GM12892 (cell line): Measurements from ENCODE around the gene LPIN1.
"Not testable (repeated sequence)": the region's sequence is repeated elsewhere in the genome, so short reads cannot be mapped to it uniquely, and the experiment has no call there.

ENCODE experiments used
- DNase-seq: peaks from one replicate; pipeline ENCODE4 v3.0.0; 2011; ENCODE audit not compliant: insufficient read length
- FAIRE-seq: peaks from 2 replicates; lab custom pipeline; 2011; peaks lifted over from hg19 to GRCh38; lab: Jason Lieb, UNC
- POLR2A ChIP-seq: IDR thresholded peaks from 2 replicates; pipeline ENCODE4 v1.6.1; 2011; ENCODE audit warnings: low read depth, low read length, control low read depth
- POLR2AphosphoS5 ChIP-seq: IDR thresholded peaks from 2 replicates; pipeline ENCODE4 v1.6.1; 2011; ENCODE audit warnings: low read depth, low read length, control low read depth
- TAF1 ChIP-seq: IDR thresholded peaks from 2 replicates; pipeline ENCODE4 v1.6.1; 2011; ENCODE audit warnings: low read depth, mild to moderate bottlenecking, control low read depth, low read length, borderline replicate concordance

LPIN1 gene

GRCh38 chr2:11748861-11749645 lies 2.6 kb downstream of the LPIN1 start:
- FAIRE-seq (no peak), DNase-seq (no peak)
- no peak for TF ChIP-seq POLR2AphosphoS5
- no peak for TF ChIP-seq TAF1
- TF ChIP-seq POLR2A: no peak

DNA sequence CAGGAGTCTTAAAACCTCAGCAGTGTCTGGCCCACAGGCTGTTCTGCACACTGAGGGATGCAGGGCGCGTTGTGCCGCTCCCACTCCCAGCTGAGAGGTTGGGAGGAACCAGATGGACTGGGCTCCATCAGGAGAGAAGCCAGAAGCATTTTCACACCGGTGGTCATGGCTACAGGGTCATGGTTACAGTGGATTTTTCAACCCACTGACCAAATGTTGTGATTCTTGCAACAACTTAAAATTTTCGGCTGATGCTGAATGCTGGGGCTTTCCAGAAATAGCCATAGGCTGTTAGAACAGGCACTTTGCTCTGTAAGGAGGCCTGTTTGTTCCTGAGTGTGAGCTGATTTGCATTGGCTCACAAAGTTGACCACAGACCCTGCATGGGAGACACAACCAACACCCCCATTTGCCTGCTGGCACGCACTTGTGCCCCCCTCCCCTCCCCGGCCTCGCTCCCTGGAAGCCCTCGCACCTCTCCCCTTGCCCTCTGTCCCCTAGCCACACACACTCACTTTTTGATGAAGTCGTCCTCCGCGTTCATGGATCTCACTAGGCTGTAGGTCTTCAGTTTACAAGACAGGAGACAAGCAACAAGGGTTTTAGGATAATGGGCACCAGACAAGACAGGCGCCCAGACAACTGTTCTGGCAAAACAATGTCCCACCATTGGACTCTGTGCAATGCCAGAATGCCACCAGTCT lies 3.4 kb downstream of the LPIN1 start:
- no peak for DNase-seq
- peak; percentile 14 for FAIRE-seq
- 0 out of 2 replicates have a peak, but pooled peaks have one; percentile 5 for TF ChIP-seq POLR2A
- no peak for TF ChIP-seq POLR2AphosphoS5
- TF ChIP-seq TAF1: no peak

DNA sequence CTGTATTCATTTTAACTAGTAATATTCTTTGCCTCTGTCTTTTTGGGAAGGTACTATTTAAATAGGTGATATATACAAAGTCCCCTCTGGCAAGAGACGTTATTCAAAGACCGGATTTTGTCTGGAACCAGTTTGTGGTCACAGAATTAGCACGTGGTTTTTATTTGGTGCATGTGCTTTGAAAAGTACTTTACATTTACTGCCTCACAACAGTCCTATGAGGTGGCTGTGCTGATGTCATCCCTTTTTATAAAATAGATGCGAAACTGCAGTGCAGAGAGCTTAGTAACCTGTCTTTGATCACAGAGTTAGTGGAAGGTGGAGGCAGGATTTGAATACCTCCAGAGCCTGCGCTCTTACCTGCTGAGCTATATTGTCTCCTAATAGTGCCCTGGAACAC lies 4.0 kb downstream of the LPIN1 start:
- peak; percentile 50 for FAIRE-seq
- DNase-seq: no peak
- TF ChIP-seq TAF1: no peak
- no peak for TF ChIP-seq POLR2AphosphoS5
- no peak for TF ChIP-seq POLR2A

DNA sequence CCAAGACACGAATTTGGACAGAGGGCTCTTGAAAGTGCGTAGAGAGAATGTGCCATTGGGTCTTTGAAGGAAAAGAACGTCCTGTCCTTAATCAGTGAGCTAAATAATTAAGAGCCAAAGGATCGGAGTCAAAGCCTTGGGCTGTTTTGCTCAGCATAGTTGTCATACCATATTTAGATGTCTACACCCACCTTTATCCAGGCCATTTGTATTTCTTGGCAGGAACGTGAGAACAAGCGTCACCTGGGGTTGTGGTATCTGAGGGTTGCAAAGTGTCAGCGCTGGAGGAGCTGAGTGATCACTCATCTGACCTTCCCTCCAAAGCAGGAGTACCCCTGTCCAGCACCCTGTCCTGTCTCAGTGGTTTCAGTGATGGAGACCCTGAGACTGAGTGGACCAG lies 4.5 kb downstream of the LPIN1 start:
- FAIRE-seq: no peak
- DNase-seq: no peak
- TF ChIP-seq TAF1 (no peak), POLR2AphosphoS5 (no peak), POLR2A (no peak)

DNA sequence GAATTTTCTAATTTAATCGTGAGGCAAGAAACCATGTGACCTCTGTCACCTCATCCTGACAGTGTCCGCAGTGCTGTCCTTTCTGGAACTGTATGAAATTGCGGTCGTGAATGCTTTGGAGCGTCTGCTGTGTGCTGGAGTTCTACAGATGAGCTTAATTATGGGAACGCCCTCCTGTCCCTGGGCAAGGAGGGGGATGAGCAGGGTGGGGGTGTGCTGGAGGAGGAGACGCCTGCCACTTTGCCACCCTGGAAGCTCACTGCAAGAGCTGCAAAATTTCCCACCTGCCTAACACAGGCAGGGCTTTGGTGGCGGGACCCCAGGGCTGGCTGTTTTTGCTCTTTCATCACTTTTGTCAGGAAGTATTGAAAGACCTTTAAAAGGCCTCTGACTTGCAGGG lies 6.5 kb downstream of the LPIN1 start:
- no peak for FAIRE-seq
- DNase-seq: no peak
- no peak for TF ChIP-seq POLR2AphosphoS5
- no peak for TF ChIP-seq POLR2A
- TF ChIP-seq TAF1: no peak

DNA sequence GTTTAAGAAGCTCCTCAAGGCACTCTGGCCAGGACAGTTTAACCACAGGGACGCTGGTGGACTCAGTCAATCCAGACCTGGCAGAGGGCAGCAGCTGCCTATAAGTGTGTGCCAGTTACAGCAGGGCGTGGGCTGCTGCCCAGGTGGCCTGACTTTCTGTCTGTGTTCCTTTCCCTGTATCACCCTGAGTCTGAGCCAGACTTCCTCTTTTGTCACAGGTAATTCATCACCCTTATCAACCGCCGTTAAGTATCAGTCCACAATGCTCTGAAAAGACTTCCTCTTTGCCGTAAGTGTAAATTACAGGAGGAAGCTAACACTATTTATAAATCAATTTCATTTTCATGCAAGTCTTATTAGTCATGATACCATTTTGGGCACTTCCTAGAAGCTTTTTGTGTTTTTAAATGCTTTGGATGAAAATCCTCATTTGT lies 7.0 kb downstream of the LPIN1 start:
- DNase-seq: peak; percentile 43
- TF ChIP-seq POLR2AphosphoS5 (0 out of 2 replicates have a peak, but pooled peaks have one; percentile 39), TAF1 (no peak), POLR2A (no peak)

GRCh38 chr2:11753886-11754699 lies 7.7 kb downstream of the LPIN1 start:
- FAIRE-seq (peak; percentile 77), DNase-seq (no peak)
- 0 out of 2 replicates have a peak, but pooled peaks have one; percentile 10 for TF ChIP-seq TAF1
- TF ChIP-seq POLR2A: 0 out of 2 replicates have a peak, but pooled peaks have one; percentile 46
- TF ChIP-seq POLR2AphosphoS5: no peak

More for the DNA sequence above, 7.0 kb downstream of the LPIN1 start:
- no peak for FAIRE-seq

GRCh38 chr2:11754700-11755015 lies 8.2 kb downstream of the LPIN1 start:
- no peak for DNase-seq
- no peak for TF ChIP-seq POLR2A
- no peak for TF ChIP-seq TAF1
- TF ChIP-seq POLR2AphosphoS5: no peak
- no peak for FAIRE-seq

GRCh38 chr2:11757101-11757500 lies 10.7 kb downstream of the LPIN1 start:
- no peak for DNase-seq
- TF ChIP-seq POLR2A (no peak), TAF1 (no peak), POLR2AphosphoS5 (no peak)
- FAIRE-seq: no peak

DNA sequence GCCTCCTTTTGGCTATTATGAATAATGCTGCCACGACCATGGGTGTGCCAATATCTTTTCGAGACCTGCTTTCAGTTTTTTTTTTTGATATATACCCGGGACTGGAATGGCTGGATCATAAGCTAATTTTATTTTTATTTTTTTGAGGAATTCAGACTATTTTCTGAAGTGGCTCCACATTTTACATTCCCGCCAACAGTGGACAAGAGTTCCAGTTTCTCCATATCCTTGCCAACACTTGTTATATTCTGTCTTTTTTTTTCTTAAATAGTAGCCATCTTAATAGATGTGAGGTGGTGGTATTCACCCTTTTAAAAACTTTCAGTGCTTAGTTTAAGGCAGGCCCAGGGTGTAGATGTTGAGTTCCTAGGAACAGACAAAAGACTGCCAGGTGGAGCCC lies 11.8 kb downstream of the LPIN1 start:
- no peak for TF ChIP-seq TAF1
- TF ChIP-seq POLR2AphosphoS5: no peak
- no peak for TF ChIP-seq POLR2A
- no peak for DNase-seq
- FAIRE-seq: no peak

DNA sequence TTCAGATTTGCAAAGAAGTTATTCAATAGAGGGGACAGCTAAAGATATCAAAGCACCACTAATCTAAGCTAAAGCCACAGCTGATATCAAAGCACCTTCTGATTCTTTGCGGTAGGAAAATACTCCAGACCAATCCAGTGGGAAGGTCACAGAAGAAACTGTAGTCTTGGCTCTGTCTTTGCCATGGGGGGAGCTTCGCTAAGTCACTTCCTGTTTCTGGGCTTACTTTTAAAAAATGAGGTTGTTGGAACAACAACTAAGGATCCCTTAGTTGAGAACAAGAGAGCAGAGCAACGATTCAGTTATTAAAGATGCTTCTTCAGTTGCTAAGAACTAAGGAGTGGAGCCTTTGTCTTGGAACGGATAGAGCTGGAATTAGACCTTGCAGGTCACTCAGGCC lies 12.2 kb downstream of the LPIN1 start:
- no peak for DNase-seq
- TF ChIP-seq TAF1 (no peak), POLR2AphosphoS5 (no peak), POLR2A (no peak)
- FAIRE-seq: no peak

GRCh38 chr2:11759182-11759975 lies 12.9 kb downstream of the LPIN1 start:
- DNase-seq, FAIRE-seq: not testable (repeated sequence)
